ENCODE data around the gene DRAXIN. TPM values are rescaled to one million over a fixed set of nuclear protein-coding genes. Genes with fewer than 3 reads are reported as not detected.

DRAXIN gene
- total RNA-seq, 1 donor from 2014 or later: 0.59 TPM

- DNase-seq: no peak
Observed at GRCh38 chr1:11712285-11712684, 20.8 kb downstream of the DRAXIN start.

- no peak for DNase-seq
Observed at GRCh38 chr1:11713095-11713494, 21.6 kb downstream of the DRAXIN start.

GRCh38 chr1:11714831-11715575, 23.5 kb downstream of the DRAXIN start:
- DNase-seq: no peak

GRCh38 chr1:11719313-11720032, 28.0 kb downstream of the DRAXIN start:
- no peak for DNase-seq

- no peak for DNase-seq
Observed at GRCh38 chr1:11720033-11720376, 28.5 kb downstream of the DRAXIN start.

GRCh38 chr1:11720525-11720924, 29.0 kb downstream of the DRAXIN start:
- no peak for DNase-seq

- no peak for DNase-seq
Observed at GRCh38 chr1:11721311-11721710, 29.8 kb downstream of the DRAXIN start.

GRCh38 chr1:11722538-11722937, 31.0 kb downstream of the DRAXIN start:
- peak; percentile 41 for DNase-seq

- no peak for DNase-seq
Observed at GRCh38 chr1:11725616-11726015, 34.1 kb downstream of the DRAXIN start.

GRCh38 chr1:11727119-11727518, 35.6 kb downstream of the DRAXIN start:
- DNase-seq: no peak

GRCh38 chr1:11728126-11728806, 36.8 kb downstream of the DRAXIN start:
- no peak for DNase-seq

- no peak for DNase-seq
Observed at GRCh38 chr1:11729155-11729497, 37.6 kb downstream of the DRAXIN start.

- DNase-seq: no peak
Observed at GRCh38 chr1:11729498-11730428, 38.3 kb downstream of the DRAXIN start.

- peak; percentile 16 for DNase-seq
Observed at GRCh38 chr1:11730429-11730891, 39.0 kb downstream of the DRAXIN start.

GRCh38 chr1:11731691-11732283, 40.3 kb downstream of the DRAXIN start:
- DNase-seq: peak; percentile 86

- no peak for DNase-seq
Observed at GRCh38 chr1:11733306-11733705, 41.8 kb downstream of the DRAXIN start.

GRCh38 chr1:11735531-11735853, 44.0 kb downstream of the DRAXIN start:
- DNase-seq: peak; percentile 62

GRCh38 chr1:11735854-11736745, 44.6 kb downstream of the DRAXIN start, which contains the start of gene AGTRAP:
TSS of gene AGTRAP (plus strand) at chr1:11736136. CDS start at chr1:11736209, 73 bp downstream.
- DNase-seq: peak; percentile 91

GRCh38 chr1:11736746-11737639, 45.5 kb downstream of the DRAXIN start:
- DNase-seq: no peak

- no peak for DNase-seq
Observed at GRCh38 chr1:11738096-11738495, 46.6 kb downstream of the DRAXIN start.
